ENCODE results near the gene SLC35F3.

DNA sequence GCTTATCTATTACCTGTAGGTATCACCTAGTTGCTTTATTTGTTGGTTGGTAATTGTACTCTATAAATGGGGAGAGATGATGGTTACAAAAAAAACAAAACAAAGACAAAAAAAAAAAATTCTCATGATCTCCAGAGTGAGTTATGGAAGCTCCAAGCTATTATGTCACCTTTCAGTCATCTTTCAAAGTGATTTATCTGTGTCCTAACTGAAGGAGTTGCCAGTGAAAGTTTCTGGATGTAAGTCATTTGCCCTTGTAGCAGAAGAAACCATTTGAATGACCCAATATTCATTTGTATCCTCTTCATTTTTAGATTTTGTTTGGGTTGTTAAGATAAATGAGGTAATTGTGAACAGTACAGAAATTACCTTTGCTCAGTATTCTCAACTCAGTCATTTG, 3.6 kb downstream of the SLC35F3 start:
- TF ChIP-seq POLR2A (IDR thresholded peaks at IDR 0.05) = no peak
- TF ChIP-seq, protein P1, sequence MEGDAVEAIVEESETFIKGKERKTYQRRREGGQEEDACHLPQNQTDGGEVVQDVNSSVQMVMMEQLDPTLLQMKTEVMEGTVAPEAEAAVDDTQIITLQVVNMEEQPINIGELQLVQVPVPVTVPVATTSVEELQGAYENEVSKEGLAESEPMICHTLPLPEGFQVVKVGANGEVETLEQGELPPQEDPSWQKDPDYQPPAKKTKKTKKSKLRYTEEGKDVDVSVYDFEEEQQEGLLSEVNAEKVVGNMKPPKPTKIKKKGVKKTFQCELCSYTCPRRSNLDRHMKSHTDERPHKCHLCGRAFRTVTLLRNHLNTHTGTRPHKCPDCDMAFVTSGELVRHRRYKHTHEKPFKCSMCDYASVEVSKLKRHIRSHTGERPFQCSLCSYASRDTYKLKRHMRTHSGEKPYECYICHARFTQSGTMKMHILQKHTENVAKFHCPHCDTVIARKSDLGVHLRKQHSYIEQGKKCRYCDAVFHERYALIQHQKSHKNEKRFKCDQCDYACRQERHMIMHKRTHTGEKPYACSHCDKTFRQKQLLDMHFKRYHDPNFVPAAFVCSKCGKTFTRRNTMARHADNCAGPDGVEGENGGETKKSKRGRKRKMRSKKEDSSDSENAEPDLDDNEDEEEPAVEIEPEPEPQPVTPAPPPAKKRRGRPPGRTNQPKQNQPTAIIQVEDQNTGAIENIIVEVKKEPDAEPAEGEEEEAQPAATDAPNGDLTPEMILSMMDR (IDR thresholded peaks at IDR 0.05) = no peak

Data from adrenal gland (tissue), 5 donors.